ENCODE measurements around the gene SLAMF9.

DNA sequence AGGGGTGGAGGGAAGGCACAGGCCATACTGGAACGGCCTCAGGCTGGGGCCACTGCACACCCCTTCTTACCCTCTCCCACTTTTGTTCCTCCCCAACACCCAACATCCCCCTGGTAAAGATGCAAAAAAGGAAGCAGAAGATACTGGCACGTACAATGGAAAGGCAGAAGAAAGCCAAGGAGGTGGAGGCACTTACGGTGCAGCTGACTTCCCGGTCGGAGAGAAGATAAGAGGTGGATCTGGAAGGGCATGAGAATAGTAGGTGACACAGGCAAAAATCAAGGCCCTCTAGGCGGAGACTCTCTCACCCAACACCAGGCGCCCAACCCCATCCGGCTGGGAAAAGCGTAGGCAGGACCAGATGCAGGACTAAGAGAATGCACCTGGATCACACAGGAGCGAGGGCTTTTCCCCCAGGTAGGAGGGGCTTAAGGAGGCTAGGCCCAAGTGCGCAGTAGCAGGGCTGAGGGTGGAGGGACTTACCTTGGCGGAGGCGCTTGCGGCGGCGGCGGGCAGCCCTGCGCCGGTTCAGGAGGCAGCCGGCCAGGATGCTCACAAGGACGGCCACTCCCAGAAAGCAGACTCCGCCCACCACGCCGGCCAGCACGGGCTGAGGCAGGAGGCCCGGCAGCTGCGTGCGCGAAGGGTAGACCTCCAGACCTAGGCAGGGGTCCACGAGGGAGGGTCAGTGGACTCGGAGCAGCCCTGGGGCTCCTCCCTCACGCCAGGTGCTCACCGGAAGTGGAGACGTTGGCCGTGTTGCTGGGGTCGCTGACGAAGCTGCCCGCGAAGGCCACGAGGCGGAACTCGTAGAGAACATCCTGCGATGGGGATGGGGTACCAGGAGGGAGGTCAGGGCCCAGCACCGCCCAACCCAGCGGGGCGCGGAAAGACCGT is 24.6 kb downstream of the SLAMF9 start:
- TF ChIP-seq, protein P1, sequence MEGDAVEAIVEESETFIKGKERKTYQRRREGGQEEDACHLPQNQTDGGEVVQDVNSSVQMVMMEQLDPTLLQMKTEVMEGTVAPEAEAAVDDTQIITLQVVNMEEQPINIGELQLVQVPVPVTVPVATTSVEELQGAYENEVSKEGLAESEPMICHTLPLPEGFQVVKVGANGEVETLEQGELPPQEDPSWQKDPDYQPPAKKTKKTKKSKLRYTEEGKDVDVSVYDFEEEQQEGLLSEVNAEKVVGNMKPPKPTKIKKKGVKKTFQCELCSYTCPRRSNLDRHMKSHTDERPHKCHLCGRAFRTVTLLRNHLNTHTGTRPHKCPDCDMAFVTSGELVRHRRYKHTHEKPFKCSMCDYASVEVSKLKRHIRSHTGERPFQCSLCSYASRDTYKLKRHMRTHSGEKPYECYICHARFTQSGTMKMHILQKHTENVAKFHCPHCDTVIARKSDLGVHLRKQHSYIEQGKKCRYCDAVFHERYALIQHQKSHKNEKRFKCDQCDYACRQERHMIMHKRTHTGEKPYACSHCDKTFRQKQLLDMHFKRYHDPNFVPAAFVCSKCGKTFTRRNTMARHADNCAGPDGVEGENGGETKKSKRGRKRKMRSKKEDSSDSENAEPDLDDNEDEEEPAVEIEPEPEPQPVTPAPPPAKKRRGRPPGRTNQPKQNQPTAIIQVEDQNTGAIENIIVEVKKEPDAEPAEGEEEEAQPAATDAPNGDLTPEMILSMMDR (IDR thresholded peaks at IDR 0.05; ENCODE audit: low read depth, low read length): no peak
- no peak for TF ChIP-seq EZH2phosphoT487 (IDR thresholded peaks at IDR 0.05; ENCODE audit: low read depth)

Measured in OCI-LY3 (cell line).